CD4-positive, CD25-positive, alpha-beta regulatory T cell (primary cell): ENCODE results near the gene SLC24A3. TPM values are rescaled to one million over a fixed set of nuclear protein-coding genes. Genes with fewer than 3 reads are reported as not detected.
A peak's percentile ranks its signal among the peaks of the same experiment; 100 is the strongest.

Experiments used
- ATAC-seq, 2 donors: fragments of 150-1000 bp; cut with Tn5 transposase; one replicate each; pipeline ENCODE4 v1.10.0; 2021; ENCODE audit warnings: low read depth in 2 of 2, moderate number of reproducible peaks in 2 of 2, moderate library complexity in 1 of 2
- DNase-seq, 3 donors: peaks; one replicate each; pipeline versions ENCODE4 v3.0.0 to v3.0.0-alpha.2; 2012 to 2022; ENCODE audit warnings: mixed read lengths in 1 of 3
- H3K27ac ChIP-seq: one replicate; pipeline ENCODE4 v1.7.0; 2013; ENCODE audit warnings: mild to moderate bottlenecking, low read length; ENCODE audit not compliant: insufficient read depth, poor library complexity, severe bottlenecking
- H3K27me3 ChIP-seq: one replicate; pipeline ENCODE4 v1.7.0; 2013; ENCODE audit warnings: low read length; ENCODE audit not compliant: control insufficient read depth, insufficient read depth
- H3K36me3 ChIP-seq: one replicate; pipeline ENCODE4 v1.7.0; 2013; ENCODE audit warnings: mild to moderate bottlenecking, low read length, moderate library complexity; ENCODE audit not compliant: control insufficient read depth, insufficient read depth
- H3K4me1 ChIP-seq: 2 replicates; pipeline ENCODE4 v1.7.0; 2013; ENCODE audit warnings: mild to moderate bottlenecking, low read length; ENCODE audit not compliant: insufficient read depth, control insufficient read depth, poor library complexity, severe bottlenecking
- H3K4me3 ChIP-seq: one replicate; pipeline ENCODE4 v1.7.0; 2013; ENCODE audit warnings: low read depth, mild to moderate bottlenecking, low read length, moderate library complexity
- H3K9me3 ChIP-seq, 2 experiments: 1 replicate in 1 of 2; 2 replicates in 1 of 2; pipeline ENCODE4 v1.7.0; 2013; ENCODE audit warnings: low read length in 2 of 2, mild to moderate bottlenecking in 1 of 2, moderate library complexity in 1 of 2; ENCODE audit not compliant: control insufficient read depth in 2 of 2
- H3K27ac Mint-ChIP-seq, 3 donors: one replicate each; pipeline ENCODE4 v1.8.0; 2020 to 2022; ENCODE audit warnings: mild to moderate bottlenecking in 3 of 3, mixed read lengths in 3 of 3, moderate library complexity in 2 of 3
- H3K27me3 Mint-ChIP-seq: one replicate; pipeline ENCODE4 v1.8.0; 2022; ENCODE audit warnings: mild to moderate bottlenecking, mixed read lengths
- H3K36me3 Mint-ChIP-seq: one replicate; pipeline ENCODE4 v1.8.0; 2020; ENCODE audit warnings: mixed read lengths
- H3K4me1 Mint-ChIP-seq, 4 donors: one replicate each; pipeline ENCODE4 v1.8.0; 2020 to 2022; ENCODE audit warnings: mixed read lengths in 4 of 4, mild to moderate bottlenecking in 1 of 4
- H3K4me3 Mint-ChIP-seq, 4 donors: one replicate each; pipeline ENCODE4 v1.8.0; 2020 to 2022; ENCODE audit warnings: mild to moderate bottlenecking in 4 of 4, mixed read lengths in 4 of 4, moderate library complexity in 3 of 4
- H3K9me3 Mint-ChIP-seq, 7 donors: one replicate each; pipeline ENCODE4 v1.8.0; 2020 to 2022; ENCODE audit warnings: mixed read lengths in 7 of 7, mild to moderate bottlenecking in 3 of 7, moderate library complexity in 2 of 7
- polyA plus RNA-seq, 4 donors: library from polyadenylated mRNA; unstranded; fragments of 300-500 nt; fragmentation: Illumina TruSeq; gene quantifications; one replicate each; pipeline ENCODE4 v1.2.3, GENCODE V29; 2021
- total RNA-seq: library from RNA; stranded (reverse); gene quantifications from one replicate; pipeline ENCODE4 v1.2.3, GENCODE V29; 2022

Gene SLC24A3
- total and polyA plus RNA-seq, 5 donors from 2014 or later: 0.25 TPM; not detected in 4

DNA sequence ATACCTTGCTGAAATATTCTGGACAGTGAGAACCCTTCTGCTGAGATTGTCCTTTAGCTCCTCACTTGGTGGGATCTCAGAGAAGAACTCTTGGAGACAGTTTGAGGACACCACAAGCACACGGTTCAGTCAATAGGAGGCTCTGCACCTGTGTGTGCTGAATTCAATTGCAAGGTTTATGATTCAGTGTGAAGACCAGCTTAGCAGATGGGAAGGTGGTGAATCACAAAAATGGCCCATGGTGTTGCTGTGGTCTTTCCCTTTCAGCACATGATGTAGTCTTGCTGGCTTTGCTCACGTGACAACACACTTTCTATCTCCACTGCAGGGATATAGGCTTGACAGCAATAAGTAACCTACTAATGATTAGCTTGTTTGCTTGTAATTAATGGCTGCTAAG lies 270.3 kb downstream of the SLC24A3 start:
- DNase-seq (no peak), ATAC-seq (no peak)
- Mint-ChIP-seq H3K27ac (no peak overlapping the region), H3K27me3 (no peaks in the 10 kb centered on the region), H3K36me3 (no peaks in the 10 kb centered on the region), H3K4me1 (no peaks in the 10 kb centered on the region), H3K9me3 (peaks cover 0 to 7% (median 0%) of the 10 kb centered on the region in 7 donors), H3K4me3 (no peak overlapping the region)
- Histone ChIP-seq H3K9me3 (no peaks in the 10 kb centered on the region), H3K4me1 (no peaks in the 10 kb centered on the region), H3K4me3 (no peak overlapping the region), H3K27me3 (no peaks in the 10 kb centered on the region), H3K27ac (no peak overlapping the region), H3K36me3 (no peaks in the 10 kb centered on the region)

DNA sequence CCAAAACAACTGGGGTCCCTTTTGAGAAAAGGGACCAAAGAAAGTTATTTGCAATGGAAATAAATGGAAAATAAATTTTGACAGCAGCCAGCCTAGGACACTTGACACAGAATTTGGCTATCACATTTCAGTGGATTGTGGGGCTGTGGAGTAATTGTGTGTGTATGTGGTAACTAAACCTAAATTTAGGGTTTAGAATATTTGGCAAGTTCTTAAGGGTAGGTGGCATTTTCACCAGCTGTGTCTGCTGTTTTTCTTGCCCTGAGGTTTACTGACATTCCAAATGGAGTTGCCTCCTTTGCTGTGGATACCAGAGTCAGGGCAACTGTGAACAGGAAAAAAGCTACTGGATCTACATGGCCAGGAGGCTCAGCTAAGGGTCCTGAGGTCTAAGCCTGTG lies 270.9 kb downstream of the SLC24A3 start:
- Mint-ChIP-seq H3K27me3 (no peaks in the 10 kb centered on the region), H3K36me3 (no peaks in the 10 kb centered on the region), H3K4me1 (no peaks in the 10 kb centered on the region), H3K27ac (no peak overlapping the region), H3K9me3 (peaks cover 0 to 7% (median 0%) of the 10 kb centered on the region in 7 donors), H3K4me3 (no peak overlapping the region)
- H3K4me1 ChIP-seq: no peaks in the 10 kb centered on the region
- H3K27ac ChIP-seq: no peak overlapping the region
- H3K4me3 ChIP-seq: no peak overlapping the region
- no peaks in the 10 kb centered on the region for H3K9me3 ChIP-seq
- DNase-seq (no peak), ATAC-seq (no peak)
- no peaks in the 10 kb centered on the region for H3K36me3 ChIP-seq
- H3K27me3 ChIP-seq: no peaks in the 10 kb centered on the region

DNA sequence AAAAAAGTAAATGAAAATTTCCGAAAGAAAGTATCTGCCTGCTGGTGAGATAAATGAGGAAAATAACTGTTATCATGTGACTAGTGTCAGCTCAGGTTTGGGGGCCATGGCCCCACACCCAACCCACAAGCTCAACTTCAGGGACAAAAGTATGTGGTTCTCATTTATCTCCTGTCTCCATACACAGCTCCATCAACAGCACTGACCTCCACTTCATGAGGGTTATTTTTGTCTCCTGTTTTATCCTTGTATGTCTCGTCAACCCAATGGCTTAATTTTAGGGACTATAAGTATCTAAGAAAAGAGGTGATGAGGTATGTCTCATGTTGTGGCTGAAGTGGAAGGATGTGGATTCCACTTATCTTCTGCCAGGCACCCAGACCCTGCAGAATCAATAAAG lies 274.0 kb downstream of the SLC24A3 start:
- DNase-seq (no peak), ATAC-seq (no peak)
- H3K27me3 Mint-ChIP-seq: no peaks in the 10 kb centered on the region
- H3K36me3 ChIP-seq: no peaks in the 10 kb centered on the region
- H3K27me3 ChIP-seq: no peaks in the 10 kb centered on the region
- no peak overlapping the region for H3K27ac Mint-ChIP-seq
- H3K4me1 ChIP-seq: no peaks in the 10 kb centered on the region
- no peaks in the 10 kb centered on the region for H3K9me3 ChIP-seq
- no peak overlapping the region for H3K27ac ChIP-seq
- H3K4me3 ChIP-seq: no peak overlapping the region
- peaks cover 0 to 3% (median 0%) of the 10 kb centered on the region in 7 donors for H3K9me3 Mint-ChIP-seq
- H3K4me3 Mint-ChIP-seq: no peak overlapping the region
- no peaks in the 10 kb centered on the region for H3K36me3 Mint-ChIP-seq
- H3K4me1 Mint-ChIP-seq: no peaks in the 10 kb centered on the region

DNA sequence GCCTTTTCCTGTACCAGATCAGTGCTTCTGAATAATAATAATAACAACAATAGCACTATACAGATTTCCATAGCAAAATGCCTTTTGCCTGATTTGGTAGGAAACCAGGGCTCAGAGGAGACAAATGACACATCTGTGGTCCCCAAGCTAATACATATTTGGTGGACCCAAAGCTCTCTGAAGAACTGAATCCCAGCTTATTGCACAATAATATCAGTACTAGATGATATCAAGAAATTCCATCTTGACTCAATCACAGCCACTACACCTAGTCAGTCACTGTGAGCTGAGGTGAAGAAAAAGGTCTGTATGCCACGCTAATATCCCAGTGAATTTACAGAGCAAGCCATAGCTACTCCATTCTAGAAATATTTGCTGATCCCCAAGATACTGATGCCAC lies 275.0 kb downstream of the SLC24A3 start:
- Mint-ChIP-seq H3K4me1 (no peaks in the 10 kb centered on the region), H3K27ac (no peak overlapping the region), H3K27me3 (no peaks in the 10 kb centered on the region), H3K9me3 (no peaks in the 10 kb centered on the region), H3K4me3 (no peak overlapping the region), H3K36me3 (no peaks in the 10 kb centered on the region)
- DNase-seq: no peak
- Histone ChIP-seq H3K36me3 (no peaks in the 10 kb centered on the region), H3K27me3 (no peaks in the 10 kb centered on the region), H3K9me3 (no peaks in the 10 kb centered on the region), H3K4me1 (no peaks in the 10 kb centered on the region), H3K27ac (no peak overlapping the region), H3K4me3 (no peak overlapping the region)
- no peak for ATAC-seq

DNA sequence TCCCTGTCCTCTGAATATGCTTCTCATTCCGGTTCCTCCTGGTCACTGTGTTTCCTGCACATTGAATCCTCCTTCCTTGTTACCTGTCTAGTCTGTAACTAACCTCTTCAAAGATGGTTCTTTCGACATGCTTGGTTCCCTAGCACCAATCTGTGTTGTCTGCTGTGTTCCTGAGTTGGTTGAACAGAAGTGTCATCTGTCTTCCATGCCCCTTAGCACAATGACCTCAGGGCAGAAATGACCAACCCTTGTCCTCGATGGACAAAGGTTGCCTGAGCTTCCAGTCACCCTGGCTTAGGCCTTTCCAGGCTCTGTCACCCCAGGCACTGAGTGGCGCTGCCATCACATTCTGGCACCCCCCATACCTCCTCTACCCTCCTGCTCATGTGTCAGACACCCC lies 278.8 kb downstream of the SLC24A3 start:
- no peak overlapping the region for H3K4me3 Mint-ChIP-seq
- H3K36me3 ChIP-seq: no peaks in the 10 kb centered on the region
- no peak overlapping the region for H3K27ac ChIP-seq
- ATAC-seq (no peak), DNase-seq (no peak)
- H3K27me3 ChIP-seq: no peaks in the 10 kb centered on the region
- H3K36me3 Mint-ChIP-seq: no peaks in the 10 kb centered on the region
- no peaks in the 10 kb centered on the region for H3K9me3 ChIP-seq
- H3K4me1 ChIP-seq: no peaks in the 10 kb centered on the region
- H3K4me3 ChIP-seq: no peak overlapping the region
- peaks cover 0 to 1% (median 0%) of the 10 kb centered on the region in 7 donors for H3K9me3 Mint-ChIP-seq
- no peaks in the 10 kb centered on the region for H3K27me3 Mint-ChIP-seq
- H3K4me1 Mint-ChIP-seq: no peaks in the 10 kb centered on the region
- peak overlapping the region in 1 of 3 donors; percentile 40 for H3K27ac Mint-ChIP-seq

DNA sequence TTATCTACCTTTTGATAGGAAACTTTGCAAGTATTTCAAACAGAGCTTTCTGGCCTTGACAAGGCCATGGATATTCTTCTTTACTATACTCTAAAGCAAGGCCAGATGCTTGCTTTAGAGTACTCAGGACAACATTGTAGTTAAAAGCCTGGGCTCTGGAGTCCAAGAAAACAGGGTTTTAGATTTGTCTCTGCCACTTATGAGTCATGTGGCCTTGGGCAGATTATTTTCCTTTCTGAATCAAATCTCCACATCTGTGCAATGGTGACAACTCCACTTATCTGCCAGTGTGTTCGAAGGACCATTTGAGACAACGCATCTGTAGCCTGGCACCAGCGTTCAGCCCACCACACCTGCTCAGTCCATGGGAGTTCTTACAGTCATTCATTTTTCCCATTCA lies 279.7 kb downstream of the SLC24A3 start:
- Mint-ChIP-seq H3K36me3 (no peaks in the 10 kb centered on the region), H3K4me3 (no peak overlapping the region), H3K27me3 (no peaks in the 10 kb centered on the region)

DNA sequence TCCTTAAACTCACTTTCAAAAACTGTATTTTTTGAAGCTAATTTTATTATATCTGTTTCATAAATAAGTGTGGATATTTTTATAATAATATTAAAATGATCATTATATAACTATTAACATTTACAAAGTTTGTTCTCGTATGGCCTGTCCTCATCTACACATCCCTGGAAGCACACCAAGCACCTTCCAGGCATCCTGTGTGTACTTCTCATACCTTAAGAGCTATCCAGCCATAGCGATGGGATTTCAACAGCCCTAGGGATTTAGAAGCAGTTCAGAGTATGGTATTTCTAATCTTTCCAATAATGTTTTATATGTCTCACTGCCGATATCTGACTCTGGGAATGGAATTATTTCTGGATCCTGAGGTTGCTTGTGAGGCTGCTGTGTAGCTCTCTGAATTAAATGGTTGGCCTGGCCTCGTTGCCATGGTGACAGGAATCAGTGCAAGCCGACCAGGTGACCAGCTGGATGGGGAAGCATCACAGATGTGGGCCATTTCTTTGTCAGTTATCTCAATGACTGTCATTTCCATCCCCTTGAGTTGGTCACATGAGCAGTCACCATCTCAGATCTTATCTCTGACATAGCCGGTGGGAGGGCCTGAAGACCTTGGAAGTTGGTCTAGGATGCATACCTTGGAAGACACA lies 280.4 kb downstream of the SLC24A3 start:
- ATAC-seq (no peak), DNase-seq (no peak)
- no peaks in the 10 kb centered on the region for H3K27me3 Mint-ChIP-seq

More for the DNA sequence above, 279.7 kb downstream of the SLC24A3 start:
- Histone ChIP-seq H3K27me3 (no peaks in the 10 kb centered on the region), H3K9me3 (no peaks in the 10 kb centered on the region), H3K4me1 (no peaks in the 10 kb centered on the region), H3K27ac (no peak overlapping the region), H3K4me3 (no peak overlapping the region), H3K36me3 (no peaks in the 10 kb centered on the region)
- DNase-seq (no peak), ATAC-seq (no peak)
- Mint-ChIP-seq H3K27ac (no peak overlapping the region), H3K9me3 (peaks cover 0 to 1% (median 0%) of the 10 kb centered on the region in 7 donors), H3K4me1 (no peaks in the 10 kb centered on the region)

DNA sequence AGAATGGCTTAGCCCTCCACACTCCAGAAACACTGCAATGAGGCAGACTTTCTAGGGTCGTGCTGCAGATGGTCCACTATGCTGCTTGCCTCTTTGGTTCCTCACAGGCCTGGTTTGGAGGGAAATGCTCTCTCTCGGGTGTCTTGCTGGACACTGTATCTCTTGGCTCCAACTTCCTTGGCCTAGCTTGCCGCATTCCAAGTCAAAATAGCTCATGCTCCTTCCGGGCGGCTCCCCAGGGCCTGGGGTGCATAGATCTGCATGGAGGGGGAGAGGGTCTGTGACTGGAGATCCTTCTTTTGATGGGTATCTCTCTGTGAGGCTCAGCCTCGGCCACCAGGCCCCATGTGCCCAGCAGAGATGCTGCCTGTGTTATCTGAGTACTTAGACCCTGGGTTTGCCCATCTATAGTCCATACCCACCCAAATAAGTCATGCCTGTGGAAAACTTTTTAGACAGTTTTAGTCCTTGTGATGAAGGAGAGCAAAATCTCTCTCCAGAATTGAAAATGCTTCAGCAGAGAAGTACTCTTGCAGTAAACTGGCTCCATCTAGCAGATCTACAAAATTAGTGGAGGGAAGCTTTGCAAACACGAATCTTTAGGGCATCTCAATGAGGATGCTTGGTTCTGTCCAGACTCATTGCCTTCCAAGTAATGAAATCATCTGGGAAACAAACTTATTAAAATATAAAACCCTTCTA lies 281.5 kb downstream of the SLC24A3 start:
- Mint-ChIP-seq H3K4me3 (no peak overlapping the region), H3K27ac (no peak overlapping the region), H3K36me3 (no peaks in the 10 kb centered on the region), H3K4me1 (no peaks in the 10 kb centered on the region), H3K27me3 (peaks cover 4% of the 10 kb centered on the region), H3K9me3 (peaks cover 0 to 6% (median 0%) of the 10 kb centered on the region in 7 donors)
- no peak overlapping the region for H3K4me3 ChIP-seq
- no peak overlapping the region for H3K27ac ChIP-seq
- no peaks in the 10 kb centered on the region for H3K27me3 ChIP-seq
- H3K4me1 ChIP-seq: no peaks in the 10 kb centered on the region
- DNase-seq: no peak
- H3K9me3 ChIP-seq: no peaks in the 10 kb centered on the region
- no peak for ATAC-seq
- no peaks in the 10 kb centered on the region for H3K36me3 ChIP-seq

More for the DNA sequence above, 280.4 kb downstream of the SLC24A3 start:
- peaks cover 0 to 1% (median 0%) of the 10 kb centered on the region in 7 donors for H3K9me3 Mint-ChIP-seq
- no peaks in the 10 kb centered on the region for H3K36me3 Mint-ChIP-seq
- no peaks in the 10 kb centered on the region for H3K9me3 ChIP-seq
- no peak overlapping the region for H3K4me3 ChIP-seq
- no peaks in the 10 kb centered on the region for H3K36me3 ChIP-seq
- no peaks in the 10 kb centered on the region for H3K4me1 ChIP-seq
- no peak overlapping the region for H3K27ac ChIP-seq
- H3K4me3 Mint-ChIP-seq: no peak overlapping the region
- no peak overlapping the region for H3K27ac Mint-ChIP-seq
- H3K27me3 ChIP-seq: no peaks in the 10 kb centered on the region
- no peaks in the 10 kb centered on the region for H3K4me1 Mint-ChIP-seq
